NOMO-1 (cell line): ENCODE results near the gene DAAM1.

Experiments used
- DNase-seq, 2 experiments: peaks; one replicate each; lab custom pipeline; 2025; ENCODE audit not compliant: unreplicated experiment in 2 of 2; lab: John Stamatoyannopoulos, UW

Gene DAAM1

GRCh38 chr14:59215757-59216156 is 27.3 kb downstream of the DAAM1 start:
- DNase-seq, result no peak

GRCh38 chr14:59217011-59217410 is 28.5 kb downstream of the DAAM1 start:
- DNase-seq, result no peak

- no peak for DNase-seq
Measured at GRCh38 chr14:59221568-59221967, 33.1 kb downstream of the DAAM1 start.

GRCh38 chr14:59224341-59224740 is 35.9 kb downstream of the DAAM1 start:
- DNase-seq, result no peak

GRCh38 chr14:59225281-59225680 is 36.8 kb downstream of the DAAM1 start:
- no peak for DNase-seq

GRCh38 chr14:59228421-59228820 is 40.0 kb downstream of the DAAM1 start:
- no peak for DNase-seq

- DNase-seq, result no peak
Measured at GRCh38 chr14:59229653-59230406, 41.4 kb downstream of the DAAM1 start.

GRCh38 chr14:59236195-59236594 is 47.7 kb downstream of the DAAM1 start:
- DNase-seq, result no peak

- no peak for DNase-seq
Measured at GRCh38 chr14:59238216-59238615, 49.7 kb downstream of the DAAM1 start.

GRCh38 chr14:59239022-59239421 is 50.6 kb downstream of the DAAM1 start:
- DNase-seq, result no peak

GRCh38 chr14:59240356-59240755 is 51.9 kb downstream of the DAAM1 start:
- no peak for DNase-seq

GRCh38 chr14:59241121-59241520 is 52.7 kb downstream of the DAAM1 start:
- no peak for DNase-seq

- no peak for DNase-seq
Measured at GRCh38 chr14:59243174-59243573, 54.7 kb downstream of the DAAM1 start.

GRCh38 chr14:59244581-59244980 is 56.1 kb downstream of the DAAM1 start:
- DNase-seq, result no peak

GRCh38 chr14:59245809-59246295 is 57.4 kb downstream of the DAAM1 start:
- DNase-seq, result no peak

- no peak for DNase-seq
Measured at GRCh38 chr14:59246566-59246965, 58.1 kb downstream of the DAAM1 start.

- DNase-seq, result no peak
Measured at GRCh38 chr14:59247801-59248584, 59.5 kb downstream of the DAAM1 start.

- no peak for DNase-seq
Measured at GRCh38 chr14:59249029-59249428, 60.6 kb downstream of the DAAM1 start.

- no peak for DNase-seq
Measured at GRCh38 chr14:59251811-59252771, 63.6 kb downstream of the DAAM1 start.

GRCh38 chr14:59252772-59253500 is 64.5 kb downstream of the DAAM1 start:
- DNase-seq, result no peak
